ENCODE measurements around the gene TOR1A. TPM values are rescaled to one million over a fixed set of nuclear protein-coding genes. Genes with fewer than 3 reads are reported as not detected.

The TOR1A gene
- total RNA-seq, 2 donors from 2014 or later = 53.5 to 54.7 TPM

Other genes with a start within 250 kb of the TOR1A start
- gene C9orf50, start 203.0 kb downstream of the TOR1A start, total RNA-seq = not detected
- gene NTMT1, start 198.0 kb downstream of the TOR1A start, total RNA-seq = 10 to 100 TPM; 28.9 to 63.1 TPM
- 10 to 100 TPM; 31.0 to 42.5 TPM for gene ASB6, start 182.0 kb downstream of the TOR1A start, total RNA-seq
- not detected for gene PRRX2, start 158.5 kb downstream of the TOR1A start, total RNA-seq
- gene PTGES, start 71.1 kb downstream of the TOR1A start, total RNA-seq = not detected
- gene TOR1B, start 21.0 kb downstream of the TOR1A start, total RNA-seq = 10 to 100 TPM; 23.0 to 24.5 TPM
- 10 to 100 TPM; 39.8 to 65.3 TPM for gene C9orf78, start 11.1 kb upstream of the TOR1A start, total RNA-seq
- gene USP20, start 11.3 kb upstream of the TOR1A start, total RNA-seq = 10 to 100 TPM; 34.7 to 44.3 TPM
- gene FNBP1, start 219.1 kb upstream of the TOR1A start, total RNA-seq = 100 to 1,000 TPM; 124 to 141 TPM
- 10 to 100 TPM; 32.6 to 32.8 TPM for gene GPR107, start 229.8 kb upstream of the TOR1A start, total RNA-seq

All from natural killer cell treated with Interleukin-12 subunit alpha and Interleukin-12 subunit beta and Interleukin-15 and Interleukin-18, amount 100 ng/mL, for 72 hours (primary cell).